Subcutaneous adipose tissue (tissue), 4 donors: ENCODE data around the gene PEAK3. TPM values are rescaled to one million over a fixed set of nuclear protein-coding genes. Genes with fewer than 3 reads are reported as not detected.

Experiments used
- total RNA-seq, 4 donors: library from RNA; depleted of rRNA; stranded (reverse); fragments of >200 nt; gene quantifications; one replicate each; pipeline ENCODE4 v1.1.0, GENCODE V29; 2016
- TF ChIP-seq, protein P1 (sequence below): fragments of 450-650 bp; IDR thresholded peaks from one replicate; pipeline ENCODE4 v1.5.1; 2016; ENCODE audit warnings: low read depth, mild to moderate bottlenecking, control low read depth, antibody characterized with exemption, moderate library complexity

Gene PEAK3
- total RNA-seq, 4 donors from 2014 or later = 0.68 to 0.88 (median 0.75) TPM; not detected in 1

- TF ChIP-seq, protein P1, sequence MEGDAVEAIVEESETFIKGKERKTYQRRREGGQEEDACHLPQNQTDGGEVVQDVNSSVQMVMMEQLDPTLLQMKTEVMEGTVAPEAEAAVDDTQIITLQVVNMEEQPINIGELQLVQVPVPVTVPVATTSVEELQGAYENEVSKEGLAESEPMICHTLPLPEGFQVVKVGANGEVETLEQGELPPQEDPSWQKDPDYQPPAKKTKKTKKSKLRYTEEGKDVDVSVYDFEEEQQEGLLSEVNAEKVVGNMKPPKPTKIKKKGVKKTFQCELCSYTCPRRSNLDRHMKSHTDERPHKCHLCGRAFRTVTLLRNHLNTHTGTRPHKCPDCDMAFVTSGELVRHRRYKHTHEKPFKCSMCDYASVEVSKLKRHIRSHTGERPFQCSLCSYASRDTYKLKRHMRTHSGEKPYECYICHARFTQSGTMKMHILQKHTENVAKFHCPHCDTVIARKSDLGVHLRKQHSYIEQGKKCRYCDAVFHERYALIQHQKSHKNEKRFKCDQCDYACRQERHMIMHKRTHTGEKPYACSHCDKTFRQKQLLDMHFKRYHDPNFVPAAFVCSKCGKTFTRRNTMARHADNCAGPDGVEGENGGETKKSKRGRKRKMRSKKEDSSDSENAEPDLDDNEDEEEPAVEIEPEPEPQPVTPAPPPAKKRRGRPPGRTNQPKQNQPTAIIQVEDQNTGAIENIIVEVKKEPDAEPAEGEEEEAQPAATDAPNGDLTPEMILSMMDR = no peak
Measured at GRCh38 chr19:2249880-2250765, 31.9 kb downstream of the PEAK3 start.

DNA sequence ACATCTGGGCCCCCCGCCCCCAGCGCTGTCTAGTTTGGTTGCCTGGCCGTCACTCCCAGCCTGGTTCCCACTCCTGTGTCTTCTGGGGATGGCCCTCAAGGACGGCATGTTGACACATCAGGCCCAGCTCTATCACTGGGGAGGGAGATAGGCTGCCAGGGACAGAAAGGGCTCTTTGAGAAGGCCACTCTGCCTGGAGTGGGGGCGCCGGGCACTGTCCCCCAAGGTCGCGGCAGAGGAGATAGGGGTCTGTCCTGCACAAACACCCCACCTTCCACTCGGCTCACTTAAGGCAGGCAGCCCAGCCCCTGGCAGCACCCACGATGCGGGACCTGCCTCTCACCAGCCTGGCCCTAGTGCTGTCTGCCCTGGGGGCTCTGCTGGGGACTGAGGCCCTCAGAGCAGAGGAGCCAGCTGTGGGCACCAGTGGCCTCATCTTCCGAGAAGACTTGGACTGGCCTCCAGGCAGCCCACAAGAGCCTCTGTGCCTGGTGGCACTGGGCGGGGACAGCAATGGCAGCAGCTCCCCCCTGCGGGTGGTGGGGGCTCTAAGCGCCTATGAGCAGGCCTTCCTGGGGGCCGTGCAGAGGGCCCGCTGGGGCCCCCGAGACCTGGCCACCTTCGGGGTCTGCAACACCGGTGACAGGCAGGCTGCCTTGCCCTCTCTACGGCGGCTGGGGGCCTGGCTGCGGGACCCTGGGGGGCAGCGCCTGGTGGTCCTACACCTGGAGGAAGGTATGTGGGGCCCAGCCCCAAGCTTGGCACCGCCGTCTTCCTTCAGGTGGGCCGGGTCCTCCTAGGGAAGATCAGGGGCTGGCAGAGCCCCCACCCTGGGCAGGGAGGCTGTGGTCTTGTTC lies 32.7 kb downstream of the PEAK3 start, which contains the start of gene AMH:
Gene AMH, plus strand, starts transcription at position 314 of the 857 bp plus-strand sequence. Its CDS starts 10 bp downstream, at position 324.
- TF ChIP-seq, protein P1 = no peak

DNA sequence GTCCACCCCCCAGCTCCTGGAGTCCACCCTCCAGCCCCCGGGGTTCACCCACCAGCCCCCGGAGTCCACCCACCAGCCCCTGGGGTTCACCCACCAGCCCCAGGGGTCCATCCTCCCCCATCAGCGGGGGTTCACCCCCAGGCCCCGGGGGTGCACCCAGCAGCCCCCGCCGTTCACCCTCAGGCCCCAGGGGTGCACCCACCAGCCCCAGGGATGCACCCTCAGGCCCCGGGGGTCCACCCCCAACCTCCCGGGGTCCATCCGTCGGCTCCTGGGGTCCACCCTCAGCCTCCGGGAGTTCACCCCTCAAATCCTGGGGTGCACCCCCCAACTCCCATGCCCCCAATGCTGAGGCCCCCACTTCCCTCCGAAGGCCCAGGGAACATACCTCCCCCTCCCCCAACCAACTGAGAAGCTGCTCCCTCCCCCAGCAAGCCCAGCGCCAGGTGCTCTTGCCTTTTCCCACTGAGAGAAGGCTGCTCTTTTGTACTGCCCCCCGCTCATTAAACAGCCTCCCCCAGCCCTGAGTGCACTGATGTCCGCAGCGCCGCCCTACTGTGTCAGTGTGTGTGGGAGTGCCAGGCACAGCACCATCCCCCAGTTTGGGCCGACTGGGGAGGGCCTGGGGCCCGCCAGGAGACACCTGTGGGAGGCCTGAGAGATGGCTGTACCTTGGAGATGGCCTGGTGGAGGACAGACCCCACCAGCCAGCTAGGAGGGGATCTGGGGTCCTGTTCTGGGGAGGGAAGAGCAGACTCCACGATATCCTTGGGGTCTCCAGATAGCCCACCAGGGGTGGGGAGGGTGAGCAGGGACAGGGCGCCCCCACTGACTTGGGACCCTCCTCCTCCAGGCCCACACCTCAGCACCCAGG lies 33.6 kb downstream of the PEAK3 start:
- TF ChIP-seq, protein P1 = no peak

- TF ChIP-seq, protein P1 = no peak
Measured at GRCh38 chr19:2247433-2248101, 34.4 kb downstream of the PEAK3 start.

DNA sequence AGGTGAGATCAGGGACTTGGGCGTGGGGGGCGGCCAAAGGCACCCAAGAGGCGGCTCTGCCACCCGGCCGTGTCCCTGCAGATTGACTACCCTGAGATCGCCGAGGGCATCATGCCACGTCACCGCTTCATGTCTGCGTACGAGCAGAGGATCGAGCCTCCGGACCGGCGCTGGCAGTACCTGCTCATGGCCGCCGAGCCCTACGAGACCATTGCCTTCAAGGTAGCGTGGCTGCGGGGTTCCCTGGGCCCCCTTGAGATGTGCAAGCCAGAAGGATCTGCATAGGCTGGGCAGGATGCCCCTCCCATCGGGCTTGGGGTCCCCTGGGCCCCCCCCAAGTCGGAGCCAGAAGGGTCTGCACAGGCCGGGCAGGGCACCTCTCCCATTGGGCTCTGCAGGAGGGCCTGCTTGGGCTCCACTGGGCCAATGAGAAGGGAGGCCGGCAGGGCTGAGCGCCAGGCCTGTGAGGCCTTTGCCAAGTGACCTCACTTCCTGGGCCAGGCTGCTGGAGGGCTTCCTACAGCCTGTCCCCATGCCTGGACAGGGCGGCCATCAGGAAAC lies 35.1 kb downstream of the PEAK3 start:
- TF ChIP-seq, protein P1 = no peak

DNA sequence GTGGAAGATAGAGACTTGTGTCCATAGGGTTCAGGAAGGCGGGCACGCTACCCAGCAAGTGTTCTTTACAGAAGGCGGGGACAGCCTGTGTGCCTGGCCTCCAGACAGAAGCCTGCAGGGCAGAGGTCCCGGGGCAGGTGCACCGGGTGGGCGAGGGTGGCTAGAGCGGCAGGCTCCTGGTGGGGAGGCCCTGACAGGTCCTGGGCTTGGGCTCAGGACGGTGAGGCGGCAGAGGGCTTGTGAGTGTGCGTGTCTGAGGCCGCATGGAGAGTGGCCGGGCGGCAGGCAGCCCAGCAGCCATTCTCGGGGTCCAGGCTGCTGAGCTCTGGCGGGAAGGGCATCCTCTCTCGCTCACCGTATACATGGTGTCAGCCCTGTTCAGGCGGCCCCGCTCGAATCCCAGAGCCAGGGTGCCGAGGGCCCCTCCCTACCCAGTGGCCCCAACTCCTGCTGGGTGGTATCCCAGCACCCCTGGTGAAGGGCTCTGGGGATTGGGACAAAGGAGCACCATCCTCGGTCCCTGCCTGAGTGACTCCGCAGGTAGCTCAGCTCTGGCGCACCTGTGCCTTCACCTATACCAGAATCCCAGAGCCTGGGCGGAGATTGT lies 35.9 kb downstream of the PEAK3 start:
- TF ChIP-seq, protein P1 = no peak
